ENCODE measurements around the gene ZBTB42.

GRCh38 chr14:104826189-104826860 lies 25.4 kb downstream of the ZBTB42 start:
- TF ChIP-seq POLR2AphosphoS5 (IDR thresholded peaks at IDR 0.05; ENCODE audit: borderline replicate concordance, low read depth, low read length) (no peak), EZH2 (IDR thresholded peaks at IDR 0.05) (no peak)

Data from SK-N-MC (cell line).